ENCODE measurements around the gene SOS1.

DNA sequence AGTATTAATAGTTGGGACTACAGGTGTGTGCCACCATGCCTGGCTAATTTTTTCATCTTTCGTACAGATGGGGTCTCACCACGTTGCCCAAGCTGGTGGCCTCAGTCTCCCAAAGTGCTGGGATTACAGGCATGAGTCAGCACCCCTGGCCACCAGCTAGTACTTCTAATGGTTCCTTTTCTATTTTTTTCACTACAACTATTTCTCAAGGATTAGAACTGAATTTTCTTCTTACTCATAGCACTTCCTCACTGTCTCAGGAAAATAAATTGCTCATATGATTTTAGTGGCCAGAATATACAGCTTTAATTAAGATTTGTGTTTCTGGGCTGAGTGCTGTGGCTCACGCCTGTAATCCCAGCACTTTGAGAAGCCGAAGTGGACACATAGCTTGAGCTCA, 43.2 kb upstream of the SOS1 start:
- TF ChIP-seq CTCF (tag by site-specific recombination; IDR thresholded peaks at IDR 0.05) (no peak), ZNF10 (tag by site-specific recombination; IDR thresholded peaks at IDR 0.05) (no peak), ZNF555 (tag by site-specific recombination; conservative IDR thresholded peaks at IDR 0.05) (no peak), ZNF140 (tag by site-specific recombination; IDR thresholded peaks at IDR 0.05) (no peak)
